KOPT-K1 (cell line): ENCODE measurements around the gene SLC6A6.

Experiments used
- H3K27ac ChIP-seq: fragments of 200-600 bp; sonication (generic); 2 replicates; pipeline ENCODE4 v1.5.1; 2016; ENCODE audit warnings: antibody characterized with exemption, mild to moderate bottlenecking, low read depth, low read length; ENCODE audit not compliant: poor library complexity, severe bottlenecking
- H3K36me3 ChIP-seq: fragments of 200-600 bp; sonication (generic); 2 replicates; pipeline ENCODE4 v1.5.1; 2017; ENCODE audit warnings: antibody characterized with exemption, mild to moderate bottlenecking, low read length, moderate library complexity; ENCODE audit not compliant: insufficient read depth
- H3K9me3 ChIP-seq: fragments of 200-600 bp; sonication (generic); 2 replicates; pipeline ENCODE4 v1.5.1; 2017; ENCODE audit warnings: antibody characterized with exemption, low read length, mild to moderate bottlenecking; ENCODE audit not compliant: insufficient read depth, poor library complexity, severe bottlenecking

Gene SLC6A6

GRCh38 chr3:14402304-14402811, at the start of gene SLC6A6:
Gene SLC6A6, plus strand, starts transcription at chr3:14402606. Its CDS starts 41,029 bp downstream, at chr3:14443635.
- Histone ChIP-seq H3K27ac (peak within 1 kb of the TSS; percentile 76), H3K36me3 (peaks cover 19% of the 10 kb centered on the region), H3K9me3 (no peaks in the 10 kb centered on the region)

DNA sequence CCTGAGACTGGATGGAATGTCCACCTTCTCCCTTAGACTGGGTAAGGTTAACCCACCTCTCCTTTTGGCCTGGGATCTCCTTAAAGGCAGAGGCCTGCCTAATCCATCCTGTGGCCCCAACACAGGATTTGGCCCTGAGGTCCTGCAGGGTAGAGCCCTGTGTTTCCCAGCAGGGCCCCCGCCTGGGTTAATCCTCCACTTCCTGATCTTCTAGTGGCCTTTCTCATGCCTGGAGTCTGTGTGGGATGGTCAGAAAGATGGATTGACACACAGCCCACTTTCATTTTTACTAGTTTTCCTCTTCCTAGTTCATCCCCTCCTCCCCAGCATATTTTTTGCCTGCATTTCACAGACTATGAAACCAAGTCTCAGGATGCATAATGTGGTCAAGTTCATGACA, 48.9 kb upstream of the SLC6A6 start:
- H3K27ac ChIP-seq, result no peak overlapping the region
- H3K36me3 ChIP-seq, result no peaks in the 10 kb centered on the region
- no peaks in the 10 kb centered on the region for H3K9me3 ChIP-seq

GRCh38 chr3:14357463-14357862, 44.9 kb upstream of the SLC6A6 start:
- Histone ChIP-seq H3K27ac (no peak overlapping the region), H3K36me3 (no peaks in the 10 kb centered on the region), H3K9me3 (no peaks in the 10 kb centered on the region)

DNA sequence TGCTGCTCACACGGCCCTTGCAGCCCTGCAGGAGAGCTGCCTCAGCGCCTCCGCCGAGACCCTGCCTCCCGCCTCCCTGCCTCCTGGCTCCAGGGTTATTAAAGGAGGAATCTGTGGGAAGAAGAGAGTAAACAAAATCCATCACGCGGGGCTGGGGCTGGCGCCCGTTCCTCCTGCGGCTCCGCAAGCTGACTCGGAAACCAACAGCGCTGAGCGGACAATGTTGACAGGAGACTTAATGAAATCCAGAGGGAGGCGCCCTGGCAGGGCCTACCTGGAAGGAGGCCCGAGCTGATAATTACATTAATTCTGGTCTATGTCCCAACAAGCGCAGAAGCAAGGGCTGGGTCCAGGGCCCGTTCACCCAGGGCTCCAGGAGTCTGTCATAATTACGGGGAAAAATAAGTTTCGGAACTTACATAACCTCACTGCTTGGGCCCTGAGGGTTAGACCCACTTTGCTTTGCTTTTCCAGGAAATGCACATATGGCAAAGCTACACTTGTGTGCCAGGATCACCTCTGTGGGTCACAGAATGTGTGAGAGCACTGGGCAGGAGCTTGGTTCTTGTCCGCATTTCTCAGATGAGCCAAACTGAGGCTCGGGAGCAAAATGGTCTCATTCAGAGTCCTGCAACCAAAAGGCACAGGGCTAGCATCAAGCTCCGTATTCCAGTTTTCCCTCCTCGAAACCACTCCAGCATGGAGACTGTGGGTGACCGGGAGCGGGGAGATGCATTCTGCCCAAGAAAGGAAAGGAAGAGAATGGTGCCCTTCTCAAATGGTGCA, 43.8 kb upstream of the SLC6A6 start:
- H3K27ac ChIP-seq, result no peak overlapping the region
- H3K9me3 ChIP-seq, result no peaks in the 10 kb centered on the region
- H3K36me3 ChIP-seq, result no peaks in the 10 kb centered on the region

DNA sequence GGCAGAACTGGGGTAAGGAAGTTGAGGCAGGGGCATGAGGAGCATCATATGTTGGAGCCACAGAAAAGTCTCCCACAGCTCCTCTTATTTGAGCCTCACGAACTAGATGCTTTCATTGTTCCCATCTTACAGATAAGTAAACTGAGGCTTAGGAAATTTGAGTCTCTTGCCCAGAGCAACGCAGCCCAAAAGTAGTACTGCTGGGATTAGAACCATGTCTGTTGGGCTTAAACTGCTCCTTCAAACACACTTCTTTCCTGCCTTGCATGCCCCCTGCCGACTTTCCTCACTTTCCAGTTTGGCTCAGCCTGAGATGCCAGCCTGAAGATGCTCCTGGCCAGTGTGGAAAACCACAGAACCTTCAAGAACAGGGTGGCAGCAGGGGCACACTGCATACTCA, 43.1 kb upstream of the SLC6A6 start:
- H3K9me3 ChIP-seq, result no peaks in the 10 kb centered on the region

GRCh38 chr3:14360123-14360881, 42.1 kb upstream of the SLC6A6 start:
- Histone ChIP-seq H3K27ac (no peak overlapping the region), H3K36me3 (no peaks in the 10 kb centered on the region), H3K9me3 (no peaks in the 10 kb centered on the region)

More for the DNA sequence above, 43.1 kb upstream of the SLC6A6 start:
- H3K27ac ChIP-seq, result no peak overlapping the region
- H3K36me3 ChIP-seq, result no peaks in the 10 kb centered on the region

DNA sequence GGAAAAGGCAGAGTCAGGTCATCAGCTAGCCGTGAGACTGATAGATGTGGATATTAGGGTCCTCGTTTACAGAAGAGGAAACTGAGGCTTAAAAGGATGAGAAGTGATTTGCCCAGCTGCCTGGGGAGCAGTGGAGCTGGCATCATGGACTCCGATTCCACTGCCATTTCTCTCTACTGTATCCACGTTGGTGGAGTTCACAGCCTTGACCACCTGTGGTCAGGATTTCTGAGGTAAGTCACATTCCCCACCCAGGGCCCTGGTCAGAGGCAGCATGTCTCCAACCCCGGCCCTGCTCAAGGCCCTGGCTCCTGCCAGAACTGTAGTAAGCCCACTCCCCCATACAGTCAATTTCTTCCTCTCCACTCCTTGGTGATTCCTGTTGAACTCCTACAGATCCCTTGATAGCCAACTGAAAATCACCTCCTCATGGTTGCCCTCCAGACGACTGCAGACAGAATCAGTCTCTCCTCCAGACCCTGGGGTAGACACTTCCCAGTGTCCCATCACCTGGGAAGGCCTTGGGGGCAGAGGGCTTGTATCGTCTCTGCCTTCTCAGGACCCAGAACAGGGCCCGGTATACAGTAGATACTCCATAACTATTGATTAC, 41.2 kb upstream of the SLC6A6 start:
- Histone ChIP-seq H3K36me3 (no peaks in the 10 kb centered on the region), H3K9me3 (no peaks in the 10 kb centered on the region), H3K27ac (no peak overlapping the region)

DNA sequence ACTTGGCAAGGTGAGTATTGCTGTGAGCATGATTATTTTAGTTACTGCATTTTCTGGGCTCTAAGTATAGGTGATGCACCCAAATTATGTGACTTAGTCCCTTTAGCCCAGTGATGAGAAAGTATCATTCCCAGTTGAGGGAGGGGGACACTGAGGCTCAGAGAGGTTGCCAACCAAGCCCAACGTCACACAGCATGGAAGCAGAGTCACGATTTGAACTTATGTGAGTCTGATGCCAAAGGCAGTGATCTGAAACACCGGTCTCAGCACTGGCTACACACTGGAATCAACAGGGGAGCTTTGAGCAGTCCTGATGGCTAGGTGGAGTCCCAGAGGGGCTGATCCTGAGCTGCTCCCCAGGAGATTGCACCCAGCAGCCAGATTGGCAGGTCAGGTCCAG, 39.5 kb upstream of the SLC6A6 start:
- H3K27ac ChIP-seq, result no peak overlapping the region
- H3K36me3 ChIP-seq, result no peaks in the 10 kb centered on the region
- H3K9me3 ChIP-seq, result no peaks in the 10 kb centered on the region

GRCh38 chr3:14363379-14363778, 39.0 kb upstream of the SLC6A6 start:
- no peak overlapping the region for H3K27ac ChIP-seq
- H3K36me3 ChIP-seq, result no peaks in the 10 kb centered on the region
- H3K9me3 ChIP-seq, result no peaks in the 10 kb centered on the region

DNA sequence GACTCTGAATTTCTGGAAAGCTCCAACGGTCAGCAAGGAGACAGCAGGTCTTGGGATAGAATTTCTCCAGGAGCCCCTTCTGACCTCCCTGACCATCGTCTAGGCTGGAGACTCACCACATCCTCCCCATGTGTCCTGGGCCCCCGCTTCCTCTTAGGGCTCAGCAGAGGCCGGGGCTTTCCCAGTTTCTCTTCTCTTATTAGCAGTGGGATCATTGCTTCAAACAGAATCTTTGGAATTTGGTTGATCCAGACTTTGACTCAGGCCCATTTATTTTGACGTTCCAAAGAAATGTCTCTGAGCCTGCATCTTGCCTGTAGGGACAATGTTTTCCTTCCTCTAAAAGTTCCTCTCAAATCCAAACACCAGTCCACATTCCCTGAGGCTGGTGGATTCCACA, 38.4 kb upstream of the SLC6A6 start:
- Histone ChIP-seq H3K36me3 (no peaks in the 10 kb centered on the region), H3K27ac (no peak overlapping the region), H3K9me3 (no peaks in the 10 kb centered on the region)

DNA sequence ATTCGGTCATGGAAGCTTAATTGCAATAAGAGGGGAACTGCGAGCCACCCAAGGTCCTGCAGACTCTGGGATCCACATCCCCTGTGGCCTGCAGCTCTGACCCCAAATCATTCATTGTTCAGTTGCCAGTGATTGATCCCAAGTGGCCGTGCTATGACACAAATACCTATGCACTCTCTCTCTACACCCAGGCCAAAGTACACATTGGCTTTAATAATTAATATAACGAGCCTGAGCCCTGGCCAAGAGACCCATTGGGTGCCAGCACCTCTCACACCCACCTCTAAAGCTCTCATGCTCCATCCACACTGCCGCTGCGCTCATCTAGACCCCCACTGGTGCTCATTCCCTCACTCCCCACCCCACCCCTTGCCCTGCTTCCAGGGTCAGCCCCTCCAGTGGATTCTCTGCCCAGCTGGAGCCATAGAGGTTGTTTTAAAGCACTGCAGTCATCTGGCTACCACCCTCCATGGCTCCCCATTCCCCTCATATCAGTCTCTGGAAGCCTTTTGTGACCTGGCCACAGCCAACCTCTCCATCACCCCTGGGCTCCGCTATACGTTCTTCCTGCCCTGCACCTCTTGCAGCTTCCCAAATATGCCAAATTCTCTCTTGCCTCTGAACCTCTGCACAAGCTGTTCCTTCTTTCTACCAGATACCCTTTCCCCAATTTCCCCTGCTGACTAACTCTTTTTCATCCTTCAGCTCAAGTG, 37.7 kb upstream of the SLC6A6 start:
- no peaks in the 10 kb centered on the region for H3K36me3 ChIP-seq
- H3K27ac ChIP-seq, result no peak overlapping the region
- H3K9me3 ChIP-seq, result no peaks in the 10 kb centered on the region

DNA sequence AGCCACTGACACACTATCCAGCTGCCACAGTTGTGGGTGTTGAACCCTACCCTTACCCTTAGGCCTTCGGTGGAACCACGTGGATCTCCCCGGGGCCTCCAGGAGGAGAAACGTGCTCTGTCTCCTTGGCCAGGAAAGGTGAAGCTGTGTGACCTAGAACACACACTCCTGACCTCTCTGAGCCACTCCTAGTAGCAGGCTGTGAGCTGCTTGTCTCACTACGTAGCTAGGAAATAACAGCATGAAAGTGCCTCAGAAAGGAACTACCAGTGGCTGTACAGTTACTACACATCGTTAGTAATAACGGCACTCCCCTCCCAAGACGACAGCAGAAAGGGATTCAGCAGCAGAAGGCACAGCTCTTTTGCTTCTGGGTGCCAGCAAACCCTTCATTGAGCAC, 36.2 kb upstream of the SLC6A6 start:
- Histone ChIP-seq H3K36me3 (no peaks in the 10 kb centered on the region), H3K9me3 (no peaks in the 10 kb centered on the region), H3K27ac (no peak overlapping the region)

DNA sequence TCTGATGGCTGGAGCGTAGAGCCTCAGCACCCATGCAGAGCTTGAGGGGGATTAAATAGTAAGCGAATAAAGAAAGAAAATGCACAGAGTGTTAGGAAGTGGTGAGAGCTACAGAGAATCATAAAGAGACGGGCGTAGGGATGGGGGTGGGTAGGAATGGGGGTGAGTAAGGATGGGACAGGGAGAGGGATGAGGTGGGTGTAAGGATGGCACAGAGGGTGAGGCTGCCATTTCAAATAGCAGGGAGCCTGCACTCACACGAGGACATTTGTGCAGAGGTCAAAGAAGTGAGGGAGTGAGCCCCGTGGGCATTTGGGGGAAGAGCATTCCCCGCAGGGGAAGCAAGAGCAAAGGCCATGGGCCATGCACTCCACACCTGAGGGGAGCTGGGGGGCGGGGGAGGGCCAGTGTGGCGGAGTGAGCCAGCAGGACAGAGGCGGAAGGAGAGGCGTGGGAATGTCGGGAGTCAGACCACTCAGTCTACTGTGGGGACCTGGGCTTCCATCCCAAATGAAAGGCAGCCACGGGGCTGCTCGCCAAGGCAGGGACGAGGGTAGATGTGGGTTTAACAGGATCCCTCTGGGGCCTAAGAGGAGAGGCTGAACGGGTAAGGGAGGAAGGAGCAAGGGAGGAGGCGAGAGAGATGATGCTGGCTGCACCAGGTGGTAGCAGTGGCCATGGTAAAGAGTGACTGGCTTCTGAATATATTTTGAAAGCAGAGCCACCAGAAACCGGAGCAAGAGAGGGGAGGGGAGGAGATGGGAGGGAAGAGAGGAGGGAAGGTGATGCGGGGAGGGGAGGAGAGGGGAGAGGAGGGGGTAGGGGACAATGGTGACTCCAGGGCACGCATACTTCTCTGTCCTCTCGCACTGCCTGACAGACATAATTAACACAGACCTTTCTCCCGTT, 35.2 kb upstream of the SLC6A6 start:
- no peaks in the 10 kb centered on the region for H3K9me3 ChIP-seq
- H3K27ac ChIP-seq, result no peak overlapping the region
- H3K36me3 ChIP-seq, result no peaks in the 10 kb centered on the region

DNA sequence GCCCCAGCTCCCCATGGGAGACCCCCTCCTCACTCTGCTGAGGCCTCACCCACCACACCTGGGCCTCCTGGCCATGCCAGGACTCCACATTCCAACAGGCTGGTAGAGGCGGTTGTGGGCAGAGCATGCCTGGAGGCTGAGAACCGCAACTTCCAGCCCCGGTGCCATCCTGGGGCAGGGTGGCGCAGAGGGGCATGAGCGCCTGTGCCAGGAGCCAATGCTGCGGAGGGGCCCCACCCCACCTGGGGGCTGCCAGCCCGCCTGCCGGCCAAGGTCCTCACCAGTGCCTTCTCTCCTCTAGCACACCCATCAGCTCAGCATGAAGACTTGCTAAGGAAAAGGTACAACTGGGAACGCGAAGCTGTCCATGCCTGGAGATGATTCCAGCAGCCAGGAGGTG, 34.3 kb upstream of the SLC6A6 start:
- H3K9me3 ChIP-seq, result no peaks in the 10 kb centered on the region
- H3K27ac ChIP-seq, result no peak overlapping the region
- no peaks in the 10 kb centered on the region for H3K36me3 ChIP-seq
